Measurements from ENCODE around the gene OLFML3. TPM values are rescaled to one million over a fixed set of nuclear protein-coding genes. Genes with fewer than 3 reads are reported as not detected.
"Not testable (repeated sequence)": the region's sequence is repeated elsewhere in the genome, so short reads cannot be mapped to it uniquely, and the experiment has no call there.

Gene OLFML3
- total RNA-seq, 1 donor from 2014 or later: 7.2 TPM

DNA sequence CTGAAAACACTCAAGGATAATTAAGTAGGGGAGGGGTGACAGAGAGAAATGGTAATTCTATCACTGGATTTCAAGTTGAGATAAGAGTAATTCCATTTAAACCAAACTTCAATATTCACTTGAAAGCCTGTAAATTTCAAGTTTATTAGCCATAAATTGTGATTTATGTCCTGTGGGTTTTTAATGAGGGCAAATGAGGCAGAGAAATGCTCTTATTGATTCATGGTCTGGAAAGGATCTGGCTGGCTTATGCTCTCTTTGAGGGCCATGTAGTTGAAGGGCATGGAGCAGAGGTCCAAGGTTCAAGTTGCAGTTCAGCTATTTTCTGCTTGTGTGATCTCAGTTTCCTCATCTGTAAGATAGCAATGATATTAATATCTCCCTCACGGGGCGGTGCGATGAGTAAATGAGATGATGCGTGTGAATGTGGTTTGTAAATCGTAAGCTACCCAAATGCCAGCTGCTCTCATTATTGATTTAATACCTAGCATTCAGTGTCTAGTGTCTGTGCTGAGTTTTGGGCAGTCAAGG, 12.3 kb downstream of the OLFML3 start:
- DNase-seq (ENCODE audit: low read depth in 2 of 2): no peak

DNA sequence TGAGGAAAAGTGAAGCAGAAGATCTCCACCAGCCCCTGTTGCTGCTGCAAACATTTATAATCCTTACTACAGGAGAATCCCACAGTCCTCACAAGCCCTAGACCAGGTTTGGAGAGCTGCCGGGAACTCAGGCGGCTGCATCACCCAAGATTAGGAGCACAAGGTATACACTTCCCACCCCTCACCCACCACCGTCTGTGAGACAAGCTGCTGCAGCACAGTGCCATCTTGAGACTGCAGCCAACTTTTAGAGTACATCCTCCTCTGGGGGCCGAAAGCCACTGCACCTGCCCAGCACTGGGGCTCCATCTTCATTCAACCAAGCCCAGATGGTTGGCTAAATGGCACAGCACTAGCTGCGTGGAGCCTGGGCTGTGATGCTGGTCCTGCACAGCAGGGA, 13.8 kb downstream of the OLFML3 start:
- DNase-seq (ENCODE audit: low read depth in 2 of 2): no peak

- no peak for DNase-seq (ENCODE audit: low read depth in 2 of 2)
Observed at GRCh38 chr1:113993766-113994165, 14.5 kb downstream of the OLFML3 start.

GRCh38 chr1:113995382-113995781, 16.1 kb downstream of the OLFML3 start:
- DNase-seq (ENCODE audit: low read depth in 2 of 2): no peak

GRCh38 chr1:113998361-113998760, 19.1 kb downstream of the OLFML3 start:
- DNase-seq (ENCODE audit: low read depth in 2 of 2): peak in 1 of 2 donors; percentile 31

DNA sequence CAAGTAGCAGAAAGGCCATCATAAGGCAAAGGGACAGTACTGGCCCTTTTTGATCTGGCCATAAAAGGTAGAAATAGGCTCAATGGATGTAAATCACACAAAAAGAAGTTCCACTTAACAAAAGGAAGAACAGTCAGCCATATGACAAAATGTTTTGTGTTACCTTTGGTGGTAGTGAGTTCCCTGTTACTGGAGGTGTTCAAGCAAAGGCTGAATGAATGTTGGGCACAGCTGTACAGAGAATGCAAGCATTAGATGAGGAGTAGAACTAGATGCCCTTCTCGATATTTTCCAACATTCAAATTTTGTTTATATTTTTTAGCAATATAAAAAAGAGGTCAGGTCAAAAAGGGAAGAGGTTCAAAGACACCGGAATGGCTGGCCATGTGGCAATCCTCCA, 20.0 kb downstream of the OLFML3 start:
- no peak for DNase-seq (ENCODE audit: low read depth in 2 of 2)

DNA sequence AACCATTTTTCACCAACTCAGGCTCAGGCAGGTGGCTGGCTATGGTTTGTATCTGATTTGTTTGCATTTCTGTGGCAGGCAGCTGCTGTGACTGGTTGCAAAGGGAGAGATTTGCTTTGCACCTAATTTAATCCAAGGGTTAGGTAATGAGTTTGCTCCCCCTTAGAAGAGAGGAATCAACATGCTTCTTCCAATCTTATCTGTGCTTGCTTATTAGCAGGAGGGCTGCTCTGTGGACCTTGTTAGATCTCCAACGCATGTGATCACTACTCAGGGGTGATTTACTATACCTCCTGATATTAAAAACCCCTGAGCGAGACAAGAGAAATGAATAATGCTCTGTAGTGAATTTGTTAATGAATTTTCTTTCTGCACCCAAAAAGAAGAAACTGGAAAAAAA, 20.5 kb downstream of the OLFML3 start:
- no peak for DNase-seq (ENCODE audit: low read depth in 2 of 2)

- no peak for DNase-seq (ENCODE audit: low read depth in 2 of 2)
Observed at GRCh38 chr1:114000406-114000805, 21.1 kb downstream of the OLFML3 start.

GRCh38 chr1:114002492-114003239, 23.4 kb downstream of the OLFML3 start:
- no peak for DNase-seq (ENCODE audit: low read depth in 2 of 2)

GRCh38 chr1:114003431-114003830, 24.2 kb downstream of the OLFML3 start:
- no peak for DNase-seq (ENCODE audit: low read depth in 2 of 2)

DNA sequence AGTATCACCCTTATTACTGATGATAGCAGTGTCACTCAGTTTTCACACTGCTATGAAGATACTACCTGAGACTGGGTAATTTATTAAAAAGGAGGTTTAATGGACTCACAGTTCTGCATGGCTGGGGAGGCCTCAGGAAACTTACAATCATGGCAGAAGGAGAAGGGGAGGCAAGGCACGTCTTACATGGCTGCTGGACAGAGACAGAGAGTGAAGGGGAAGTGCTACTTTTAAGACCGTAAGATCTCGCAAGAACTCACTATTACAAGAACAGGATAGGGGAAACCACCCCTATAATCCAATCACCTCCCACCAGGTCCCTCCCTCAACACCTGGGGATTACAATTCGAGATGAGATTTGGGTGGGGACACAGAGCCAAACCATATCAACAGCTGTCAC, 27.6 kb downstream of the OLFML3 start:
- DNase-seq (ENCODE audit: low read depth in 2 of 2): not testable (repeated sequence)

- no peak for DNase-seq (ENCODE audit: low read depth in 2 of 2)
Observed at GRCh38 chr1:114008480-114008941, 29.2 kb downstream of the OLFML3 start.

- DNase-seq (ENCODE audit: low read depth in 2 of 2): no peak
Observed at GRCh38 chr1:114008993-114009392, 29.7 kb downstream of the OLFML3 start.

DNA sequence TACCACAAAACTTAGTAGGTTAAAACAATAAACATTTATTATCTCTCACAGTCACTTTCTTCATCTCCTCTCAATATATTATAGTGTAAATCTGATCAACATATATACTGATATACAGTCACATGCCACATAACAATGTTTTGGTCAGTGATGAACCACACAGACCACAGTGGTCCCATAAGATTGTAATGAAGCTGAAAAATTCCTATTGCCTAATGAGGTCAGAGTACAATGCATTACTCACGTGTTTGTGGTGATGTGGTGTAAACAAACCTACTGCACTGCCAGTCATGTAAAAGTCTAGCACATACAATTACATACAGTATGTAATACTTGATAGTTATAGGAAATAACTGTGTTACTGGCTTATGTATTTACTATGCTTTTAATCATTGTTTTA, 30.1 kb downstream of the OLFML3 start:
- DNase-seq (ENCODE audit: low read depth in 2 of 2): no peak

DNA sequence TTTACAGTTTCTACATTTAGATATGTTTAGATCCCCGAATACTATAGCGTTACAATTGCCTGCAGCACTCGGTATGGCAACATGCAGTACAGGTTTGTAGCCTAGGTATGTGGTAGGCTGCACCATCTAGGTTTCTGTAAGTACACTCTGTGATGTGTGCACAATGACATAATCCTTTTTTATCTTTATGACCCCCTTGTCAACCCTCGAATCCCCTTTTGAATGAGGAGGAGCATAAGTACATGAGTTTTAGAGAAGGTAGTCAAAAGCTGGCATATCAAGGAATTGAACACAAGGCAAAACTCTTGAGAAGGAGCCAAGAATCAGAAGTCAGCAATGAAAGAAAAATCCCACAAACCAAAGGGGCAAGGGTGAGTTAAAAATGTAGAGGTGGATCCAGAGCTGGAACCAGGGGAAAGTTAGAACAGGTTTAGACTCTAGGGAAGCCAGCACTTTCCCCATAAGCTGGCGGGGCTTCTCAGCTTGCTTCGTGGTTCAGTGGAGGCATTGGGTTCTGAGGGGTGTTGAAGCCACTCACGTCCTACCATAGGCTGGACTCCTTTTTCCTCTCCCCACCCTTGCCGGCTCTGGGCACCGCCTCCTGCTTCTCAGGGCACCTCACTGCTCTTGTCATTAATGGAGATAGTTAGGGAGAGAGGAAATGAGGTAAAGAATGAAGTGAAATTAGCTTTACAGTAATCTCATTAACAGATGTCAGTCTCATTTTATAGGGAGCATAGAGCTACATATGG, 31.3 kb downstream of the OLFML3 start:
- DNase-seq (ENCODE audit: low read depth in 2 of 2): no peak

DNA sequence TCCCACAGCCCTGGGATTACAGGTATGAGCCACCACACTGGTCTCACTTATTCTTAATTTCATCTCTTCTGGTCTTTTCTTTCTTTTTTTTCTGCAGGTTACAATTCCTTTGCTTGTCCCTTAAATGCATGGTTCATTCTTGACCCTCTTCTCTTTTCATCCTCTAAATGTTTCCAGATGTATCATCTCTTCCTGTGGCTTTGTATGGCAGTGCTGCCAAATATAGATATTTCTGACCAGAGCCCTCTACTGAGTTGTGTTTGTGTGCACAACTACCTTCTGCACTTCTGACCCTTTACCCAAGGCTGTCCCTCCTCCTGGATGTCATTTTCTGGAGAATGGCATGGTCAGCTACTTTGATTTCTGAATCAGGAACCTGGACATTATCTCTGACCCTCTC, 32.5 kb downstream of the OLFML3 start:
- no peak for DNase-seq (ENCODE audit: low read depth in 2 of 2)

DNA sequence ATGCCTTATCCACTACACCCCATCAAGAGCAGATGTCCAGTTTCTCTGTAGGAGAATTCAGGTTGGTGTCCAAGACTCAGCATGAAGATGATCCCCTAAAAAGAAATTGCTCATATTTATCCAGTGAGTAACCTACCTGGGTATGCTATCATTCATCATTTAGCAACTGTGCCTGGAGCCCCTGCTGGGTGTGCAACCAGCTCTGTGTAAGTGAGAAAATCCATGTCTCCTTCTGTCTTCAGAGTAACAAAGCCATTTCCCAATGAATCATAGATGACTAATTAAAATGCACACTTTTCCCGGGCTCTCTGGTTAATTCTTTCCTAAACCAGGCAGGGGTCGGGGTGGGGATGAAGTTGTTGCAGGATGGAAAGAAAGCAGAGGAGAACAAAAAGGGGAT, 35.8 kb downstream of the OLFML3 start:
- no peak for DNase-seq (ENCODE audit: low read depth in 2 of 2)

GRCh38 chr1:114019724-114020123, 40.5 kb downstream of the OLFML3 start:
- not testable (repeated sequence) for DNase-seq (ENCODE audit: low read depth in 2 of 2)

DNA sequence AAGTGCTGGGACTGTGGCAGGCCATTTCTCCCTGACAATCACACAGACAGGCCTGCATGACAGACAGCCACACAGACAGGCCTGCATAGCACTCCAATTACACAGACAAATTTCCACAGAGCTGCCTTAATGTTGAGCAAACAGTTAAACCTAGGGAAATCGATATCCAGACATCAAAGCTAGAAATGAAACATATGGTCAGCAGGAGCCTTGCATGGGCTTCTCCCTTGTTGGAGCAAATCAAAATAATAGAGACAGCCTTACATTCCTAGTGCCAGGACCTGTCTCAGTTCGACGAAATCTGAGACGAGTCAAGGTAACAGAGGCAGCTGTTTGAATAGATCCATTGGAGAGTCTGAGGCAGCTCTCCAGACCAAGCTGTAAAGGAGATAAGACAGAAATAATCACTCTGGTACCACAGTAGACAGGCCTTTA, 42.4 kb downstream of the OLFML3 start:
- no peak for DNase-seq (ENCODE audit: low read depth in 2 of 2)

DNA sequence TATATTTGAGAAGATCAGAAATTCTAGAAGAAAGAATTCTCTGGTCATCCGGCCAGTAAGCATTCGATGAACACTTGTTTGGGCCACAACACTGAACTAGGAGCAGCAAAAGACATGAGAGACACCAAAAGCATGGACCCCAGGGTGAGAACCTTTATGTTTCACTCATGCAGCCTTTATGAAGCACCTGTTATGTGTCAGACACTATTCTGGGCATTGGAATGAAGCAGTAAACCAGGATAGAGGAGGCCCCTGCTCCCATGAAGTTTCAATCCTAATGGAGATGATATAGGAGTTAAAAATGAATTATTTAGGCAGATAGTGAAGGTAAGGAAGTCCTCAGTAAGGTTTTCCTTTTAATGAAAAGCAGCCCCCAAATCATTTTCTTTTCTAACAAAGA, 43.6 kb downstream of the OLFML3 start:
- DNase-seq (ENCODE audit: low read depth in 2 of 2): no peak

- no peak for DNase-seq (ENCODE audit: low read depth in 2 of 2)
Observed at GRCh38 chr1:114023377-114023776, 44.1 kb downstream of the OLFML3 start.

DNA sequence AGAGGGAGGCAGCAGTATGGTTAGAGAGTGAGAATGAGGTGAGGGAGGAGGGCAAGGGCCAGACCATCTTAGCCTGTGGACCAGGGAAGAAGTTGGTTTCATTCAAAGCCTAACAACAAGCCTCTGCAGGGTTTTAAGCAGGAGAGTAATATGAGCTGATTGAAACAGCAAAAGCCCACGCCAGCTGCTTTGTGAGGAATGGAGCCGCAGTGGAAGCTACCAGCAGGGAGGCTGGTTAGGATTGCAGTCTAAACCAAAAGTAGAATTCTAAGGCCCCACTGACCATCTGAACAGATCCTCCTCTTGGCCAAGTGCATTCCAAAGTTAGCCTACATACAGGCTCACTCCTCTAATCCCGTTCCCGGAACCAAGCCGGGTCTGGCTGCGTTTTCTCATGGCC, 44.8 kb downstream of the OLFML3 start:
- no peak for DNase-seq (ENCODE audit: low read depth in 2 of 2)
